ENCODE data around the gene CCAR1. TPM values are rescaled to one million over a fixed set of nuclear protein-coding genes. Genes with fewer than 3 reads are reported as not detected.
A peak's percentile ranks its signal among the peaks of the same experiment; 100 is the strongest.
"Not testable (repeated sequence)": the region's sequence is repeated elsewhere in the genome, so short reads cannot be mapped to it uniquely, and the experiment has no call there.

Gene CCAR1
- total RNA-seq, 1 donor from 2014 or later, result 98.8 TPM

- ChIA-PET POLR2A (no interaction called here), CTCF (interaction anchor here (0.5 kb wide), 1 partner anchor 29 kb away, joined by 3 read pairs; no protein-coding TSS in a partner anchor)
- H3K36me3 Mint-ChIP-seq (ENCODE audit: low read depth), result peaks cover 72% of the 10 kb centered on the region
- intact Hi-C loops (cut with micrococcal nuclease), result no loop called here
- no peaks in the 10 kb centered on the region for H3K4me1 Mint-ChIP-seq
- H3K4me3 Mint-ChIP-seq, result no peak overlapping the region
- H3K9me3 Mint-ChIP-seq, result no peaks in the 10 kb centered on the region
- ATAC-seq (ENCODE audit: low read depth) (no peak), DNase-seq (no peak)
- no peak for TF ChIP-seq CTCF (IDR thresholded peaks at IDR 0.05)
- no peaks in the 10 kb centered on the region for H3K27me3 Mint-ChIP-seq
- no peak overlapping the region for H3K27ac Mint-ChIP-seq
These were observed 38.9 kb downstream of the CCAR1 start for GRCh38 chr10:68759967-68760366.

DNA sequence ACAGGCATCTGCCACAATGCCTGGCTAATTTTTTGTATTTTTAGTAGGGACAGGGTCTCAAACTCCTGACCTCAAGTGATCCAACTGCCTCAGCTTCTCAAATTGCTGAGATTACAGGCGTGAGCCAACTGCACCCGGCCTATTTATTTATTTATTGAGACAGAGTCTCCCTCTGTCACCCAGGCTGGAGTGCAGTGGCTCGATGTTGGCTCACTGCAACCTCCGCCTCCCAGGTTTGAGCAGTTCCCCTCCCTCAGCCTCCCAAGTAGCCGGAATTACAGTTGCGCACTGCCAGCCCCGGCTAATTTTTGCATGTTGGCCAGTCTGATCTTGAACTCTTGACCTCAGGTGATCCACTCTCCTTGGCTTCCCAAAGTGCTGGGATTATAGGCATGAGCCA, 46.4 kb downstream of the CCAR1 start:
- H3K4me1 Mint-ChIP-seq; H3K27ac Mint-ChIP-seq; ATAC-seq (ENCODE audit: low read depth); intact Hi-C loops (cut with micrococcal nuclease); CTCF ChIA-PET; H3K4me3 Mint-ChIP-seq; H3K9me3 Mint-ChIP-seq; POLR2A ChIA-PET; H3K27me3 Mint-ChIP-seq; DNase-seq: not testable (repeated sequence)
- peaks cover 67% of the 10 kb centered on the region for H3K36me3 Mint-ChIP-seq (ENCODE audit: low read depth)

GRCh38 chr10:68781613-68782574, 60.9 kb downstream of the CCAR1 start:
- no peak for DNase-seq
- CTCF ChIA-PET, result no interaction called here
- ATAC-seq (ENCODE audit: low read depth), result peak; percentile 73
- POLR2A ChIA-PET, result interaction anchor here (0.6 to 1.6 kb wide), 3 partner anchors 61 to 374 kb away, joined by 4 to 7 read pairs (median 6); partner anchors contain the start of gene CCAR1
- Mint-ChIP-seq H3K9me3 (no peaks in the 10 kb centered on the region), H3K4me1 (peaks cover 26% of the 10 kb centered on the region), H3K27ac (peak overlapping the region; percentile 81), H3K27me3 (no peaks in the 10 kb centered on the region), H3K36me3 (ENCODE audit: low read depth) (peaks cover 79% of the 10 kb centered on the region), H3K4me3 (peak overlapping the region; percentile 3)
- intact Hi-C loops (cut with micrococcal nuclease), result loop anchor here (5.0 kb wide), 1 partner anchor 120 kb away; the partner anchor contains the start of gene DDX50
- TF ChIP-seq CTCF (IDR thresholded peaks at IDR 0.05), result no peak

GRCh38 chr10:68784476-68784875, 63.4 kb downstream of the CCAR1 start:
- H3K27me3 Mint-ChIP-seq, result no peaks in the 10 kb centered on the region
- intact Hi-C loops (cut with micrococcal nuclease), result loop anchor here (5.0 kb wide), 1 partner anchor 118 kb away; the partner anchor contains the start of gene DDX50
- H3K9me3 Mint-ChIP-seq, result no peaks in the 10 kb centered on the region
- peaks cover 76% of the 10 kb centered on the region for H3K36me3 Mint-ChIP-seq (ENCODE audit: low read depth)
- TF ChIP-seq CTCF (IDR thresholded peaks at IDR 0.05), result no peak
- ChIA-PET CTCF (no interaction called here), POLR2A (no interaction called here)
- H3K4me1 Mint-ChIP-seq, result peaks cover 26% of the 10 kb centered on the region
- ATAC-seq (ENCODE audit: low read depth), result no peak
- H3K27ac Mint-ChIP-seq, result no peak overlapping the region
- no peak for DNase-seq
- no peak overlapping the region for H3K4me3 Mint-ChIP-seq

- ChIA-PET CTCF (interaction anchor here (1.1 kb wide), 1 partner anchor 9 kb away, joined by 3 read pairs; no protein-coding TSS in a partner anchor), POLR2A (no interaction called here)
- intact Hi-C loops (cut with micrococcal nuclease), result no loop called here
- H3K27me3 Mint-ChIP-seq, result no peaks in the 10 kb centered on the region
- no peak for TF ChIP-seq CTCF (IDR thresholded peaks at IDR 0.05)
- no peaks in the 10 kb centered on the region for H3K9me3 Mint-ChIP-seq
- H3K36me3 Mint-ChIP-seq (ENCODE audit: low read depth), result peaks cover 73% of the 10 kb centered on the region
- H3K4me3 Mint-ChIP-seq, result no peak overlapping the region
- no peak for ATAC-seq (ENCODE audit: low read depth)
- H3K4me1 Mint-ChIP-seq, result peaks cover 5% of the 10 kb centered on the region
- H3K27ac Mint-ChIP-seq, result no peak overlapping the region
- no peak for DNase-seq
These were observed 66.8 kb downstream of the CCAR1 start for GRCh38 chr10:68787813-68788212.
